HEK293T (cell line): ENCODE data around the gene SMARCD1.

ENCODE experiments used
- CTCF ChIA-PET: fragments of 350-600 bp; formaldehyde crosslinking; extraction: SDS; loops from one replicate; lab custom pipeline; 2021; ENCODE audit warnings: antibody characterized with exemption, inconsistent platforms; lab: Yijun Ruan, JAX
- POLR2A ChIA-PET: fragments of 350-600 bp; formaldehyde crosslinking; extraction: SDS; loops from one replicate; lab custom pipeline; 2020; ENCODE audit warnings: antibody characterized with exemption, inconsistent platforms; lab: Yijun Ruan, JAX
- DNase-seq: peaks from one replicate; pipeline ENCODE4 v3.0.0; 2012; ENCODE audit warnings: mixed read lengths; ENCODE audit errors: extremely low spot score
- ARNT ChIP-seq: fragments of 450-650 bp; IDR thresholded peaks from 2 replicates; pipeline ENCODE4 v1.6.1; 2017; ENCODE audit warnings: mild to moderate bottlenecking
- BHLHE40 ChIP-seq: fragments of 450-650 bp; IDR thresholded peaks from 2 replicates; pipeline ENCODE4 v1.6.1; 2016; ENCODE audit warnings: mild to moderate bottlenecking, moderate library complexity, borderline replicate concordance
- CTBP1 ChIP-seq: fragments of 450-650 bp; IDR thresholded peaks from 2 replicates; pipeline ENCODE4 v1.6.1; 2016; ENCODE audit warnings: borderline replicate concordance
- ELF4 ChIP-seq: fragments of 450-650 bp; IDR thresholded peaks from 2 replicates; pipeline ENCODE4 v1.6.1; 2017; ENCODE audit warnings: antibody characterized with exemption
- FOXA1 ChIP-seq: fragments of 450-650 bp; IDR thresholded peaks from 2 replicates; pipeline ENCODE4 v1.6.1; 2016; ENCODE audit warnings: mild to moderate bottlenecking
- FOXK2 ChIP-seq: fragments of 450-650 bp; IDR thresholded peaks from 2 replicates; pipeline ENCODE4 v1.6.1; 2016; ENCODE audit warnings: mild to moderate bottlenecking
- FOXM1 ChIP-seq: fragments of 450-650 bp; IDR thresholded peaks from 2 replicates; pipeline ENCODE4 v1.6.1; 2017; ENCODE audit warnings: mild to moderate bottlenecking, borderline replicate concordance
- HDGF ChIP-seq: fragments of 450-650 bp; IDR thresholded peaks from 2 replicates; pipeline ENCODE4 v1.6.1; 2017; ENCODE audit warnings: antibody characterized with exemption, borderline replicate concordance
- L3MBTL2 ChIP-seq: fragments of 450-650 bp; conservative IDR thresholded peaks from 2 replicates; pipeline ENCODE4 v1.6.1; 2016; ENCODE audit warnings: mild to moderate bottlenecking
- LEF1 ChIP-seq: fragments of 450-650 bp; IDR thresholded peaks from 2 replicates; pipeline ENCODE4 v1.6.1; 2017; ENCODE audit warnings: mild to moderate bottlenecking, borderline replicate concordance
- NFRKB ChIP-seq: fragments of 450-650 bp; IDR thresholded peaks from 2 replicates; pipeline ENCODE4 v1.6.1; 2016; ENCODE audit warnings: mild to moderate bottlenecking, moderate library complexity
- PKNOX1 ChIP-seq: fragments of 450-650 bp; IDR thresholded peaks from 2 replicates; pipeline ENCODE4 v1.6.1; 2016
- SP1 ChIP-seq: fragments of 450-650 bp; IDR thresholded peaks from 2 replicates; pipeline ENCODE4 v1.6.1; 2017
- SUZ12 ChIP-seq: fragments of 450-650 bp; IDR thresholded peaks from 2 replicates; pipeline ENCODE4 v1.6.1; 2016; ENCODE audit warnings: mild to moderate bottlenecking
- TARDBP ChIP-seq: fragments of 450-650 bp; IDR thresholded peaks from 2 replicates; pipeline ENCODE4 v1.6.1; 2016
- ZNF384 ChIP-seq: fragments of 450-650 bp; IDR thresholded peaks from 2 replicates; pipeline ENCODE4 v1.6.1; 2016

The SMARCD1 gene

GRCh38 chr12:50085615-50086072 is 502 bp downstream of the SMARCD1 start:
- CTCF ChIA-PET, result interaction anchor here (0.6 to 1.4 kb wide), 7 partner anchors 15 to 216 kb away, joined by 3 to 9 read pairs (median 3); no protein-coding TSS in a partner anchor
- no peak for DNase-seq
- POLR2A ChIA-PET, result interaction anchor here (0.6 to 2.6 kb wide), 16 partner anchors 10 to 409 kb away, joined by 3 to 56 read pairs (median 6); partner anchors contain the start of genes CERS5 and COX14
- TF ChIP-seq ZNF384 (no peak), FOXK2 (no peak), SP1 (no peak), SUZ12 (no peak), FOXA1 (no peak), ARNT (no peak), PKNOX1 (no peak), CTBP1 (no peak), FOXM1 (no peak), ELF4 (no peak), NFRKB (no peak), BHLHE40 (no peak)

DNA sequence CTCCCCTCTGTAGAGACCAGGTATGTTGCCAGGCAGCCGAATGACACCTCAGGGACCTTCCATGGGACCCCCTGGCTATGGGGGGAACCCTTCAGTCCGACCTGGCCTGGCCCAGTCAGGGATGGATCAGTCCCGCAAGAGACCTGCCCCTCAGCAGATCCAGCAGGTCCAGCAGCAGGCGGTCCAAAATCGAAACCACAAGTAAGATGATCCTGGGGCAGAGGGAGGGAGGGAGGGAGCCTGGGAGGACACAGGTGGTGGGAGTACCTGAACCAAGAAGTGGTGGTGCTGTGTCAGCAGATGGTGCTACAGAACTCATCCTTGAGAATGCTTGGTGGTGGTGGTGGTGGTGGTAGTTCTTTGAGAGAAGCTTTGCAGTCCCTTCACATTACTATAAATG is 1.0 kb downstream of the SMARCD1 start:
- ChIA-PET CTCF (interaction anchor here (0.7 kb wide), 1 partner anchor 119 kb away, joined by 3 read pairs; no protein-coding TSS in a partner anchor), POLR2A (interaction anchor here (1.7 to 2.6 kb wide), 5 partner anchors 12 to 90 kb away, joined by 4 to 56 read pairs (median 12); partner anchors contain the start of genes CERS5 and COX14)
- TF ChIP-seq FOXK2, result no peak
- DNase-seq, result no peak

GRCh38 chr12:50087151-50087550 is 2.0 kb downstream of the SMARCD1 start:
- CTCF ChIA-PET, result interaction anchor here (0.9 to 1.3 kb wide), 2 partner anchors 24 to 86 kb away, joined by 3 to 5 read pairs; no protein-coding TSS in a partner anchor
- POLR2A ChIA-PET, result no interaction called here
- no peak for TF ChIP-seq FOXK2
- TF ChIP-seq FOXA1, result no peak
- no peak for TF ChIP-seq SP1
- TF ChIP-seq ZNF384, result no peak
- TF ChIP-seq PKNOX1, result no peak
- DNase-seq, result no peak

DNA sequence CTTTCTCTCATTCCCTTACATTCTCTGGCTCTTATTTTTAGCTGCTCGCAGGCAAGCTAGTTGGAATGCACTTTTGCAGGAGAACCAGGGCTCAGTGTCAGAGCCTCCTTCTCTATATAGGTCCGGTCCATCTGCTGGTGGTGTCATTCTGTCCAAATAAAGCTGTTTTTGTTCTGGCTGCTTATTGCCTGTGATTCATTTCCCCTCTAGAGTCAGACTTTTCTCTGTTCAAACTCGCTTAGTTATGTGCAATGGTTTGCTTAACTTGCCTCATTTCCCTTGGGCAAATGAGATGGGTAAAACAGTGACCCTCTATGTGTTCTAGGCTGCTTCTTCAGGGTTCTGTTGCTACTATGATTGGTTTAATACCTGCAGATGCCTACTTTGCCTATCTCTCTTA is 2.9 kb downstream of the SMARCD1 start:
- no peak for DNase-seq
- TF ChIP-seq FOXM1, result no peak
- TF ChIP-seq SP1, result no peak
- ChIA-PET CTCF (interaction anchor here (0.9 to 1.3 kb wide), 2 partner anchors 25 to 85 kb away, joined by 3 to 5 read pairs; no protein-coding TSS in a partner anchor), POLR2A (interaction anchor here (0.7 kb wide), 1 partner anchor 22 kb away, joined by 3 read pairs; no protein-coding TSS in a partner anchor)

DNA sequence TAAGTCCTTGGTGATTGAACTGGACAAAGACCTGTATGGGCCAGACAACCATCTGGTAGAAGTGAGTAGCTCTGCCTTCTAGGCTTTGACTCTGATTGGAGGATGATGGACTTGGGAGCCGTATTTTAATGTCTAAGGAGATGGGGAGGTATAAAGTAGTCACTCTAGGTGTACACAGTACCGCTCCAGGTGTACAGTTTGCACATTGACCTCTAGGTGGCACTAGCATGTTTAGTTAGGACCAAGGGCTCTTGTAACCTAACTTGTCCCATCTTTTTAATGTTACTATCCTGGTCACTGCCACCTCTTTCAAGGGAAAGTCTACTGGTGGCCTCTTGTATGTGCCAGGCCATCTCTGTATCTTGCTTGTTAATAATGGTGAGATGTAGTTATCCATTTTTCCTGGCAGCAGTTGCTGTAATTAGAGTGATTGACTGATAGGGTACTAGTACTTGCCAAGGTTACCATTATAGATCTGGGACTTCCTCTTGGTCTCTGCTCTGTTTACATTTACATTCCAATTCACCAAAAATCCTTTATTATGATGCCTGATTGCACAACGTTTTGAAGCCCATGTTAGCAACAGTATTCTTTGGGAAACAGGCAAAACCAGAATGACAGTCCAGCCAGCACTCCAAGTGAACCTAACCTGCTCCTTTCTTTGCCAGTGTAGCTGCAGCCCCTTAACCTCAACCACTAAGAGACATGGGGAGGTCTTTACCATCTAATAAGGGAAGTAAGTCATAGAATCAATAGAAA is 3.6 kb downstream of the SMARCD1 start:
- POLR2A ChIA-PET, result interaction anchor here (0.7 kb wide), 1 partner anchor 22 kb away, joined by 3 read pairs; no protein-coding TSS in a partner anchor
- TF ChIP-seq SP1 (no peak), NFRKB (no peak), L3MBTL2 (no peak), TARDBP (no peak), LEF1 (no peak), ARNT (no peak), SUZ12 (no peak), FOXA1 (no peak), FOXM1 (no peak), FOXK2 (no peak), PKNOX1 (no peak)
- peak; percentile 59 for DNase-seq
- CTCF ChIA-PET, result interaction anchor here (0.9 to 1.3 kb wide), 3 partner anchors 21 to 84 kb away, joined by 3 to 5 read pairs (median 3); no protein-coding TSS in a partner anchor

- POLR2A ChIA-PET, result no interaction called here
These were observed 4.6 kb downstream of the SMARCD1 start for GRCh38 chr12:50089730-50090129.

DNA sequence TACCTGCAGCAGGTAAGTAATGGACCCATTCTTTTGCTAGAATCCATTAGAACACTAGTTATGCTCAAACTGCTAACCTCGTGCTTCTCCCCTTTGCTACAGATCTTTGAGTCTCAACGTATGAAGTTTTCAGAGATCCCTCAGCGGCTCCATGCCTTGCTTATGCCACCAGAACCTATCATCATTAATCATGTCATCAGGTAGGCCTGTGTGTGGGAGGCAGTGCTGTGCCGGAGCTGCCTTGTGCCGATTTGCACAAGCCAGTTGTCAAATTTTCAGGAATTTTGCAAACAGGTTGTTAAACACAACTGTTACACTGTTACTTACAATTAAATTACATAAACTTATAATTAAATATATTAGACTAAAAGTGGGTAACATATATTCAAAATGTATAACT is 5.2 kb downstream of the SMARCD1 start:
- DNase-seq, result no peak
- ChIA-PET POLR2A (no interaction called here), CTCF (interaction anchor here (0.5 to 0.6 kb wide), 2 partner anchors 12 to 212 kb away, joined by 3 read pairs; no protein-coding TSS in a partner anchor)
- TF ChIP-seq CTBP1 (no peak), NFRKB (no peak), SP1 (no peak), FOXA1 (no peak), BHLHE40 (no peak), FOXM1 (no peak), SUZ12 (no peak), TARDBP (no peak), L3MBTL2 (no peak), ELF4 (no peak), ARNT (no peak), LEF1 (no peak), FOXK2 (no peak), PKNOX1 (no peak)

More at GRCh38 chr12:50089730-50090129, 4.6 kb downstream of the SMARCD1 start:
- DNase-seq, result no peak
- CTCF ChIA-PET, result interaction anchor here (0.6 to 1.0 kb wide), 3 partner anchors 11 to 22 kb away, joined by 3 read pairs; no protein-coding TSS in a partner anchor
- TF ChIP-seq FOXM1 (no peak), HDGF (no peak), ZNF384 (no peak)
